DOHH2 (cell line): ENCODE results near the gene SLC9A9.

Experiments
- H3F3A ChIP-seq: fragments of 200-600 bp; sonication (generic), shearing (Covaris generic); 2 replicates; pipeline ENCODE4 v1.6.0; 2016; ENCODE audit warnings: antibody characterized with exemption, mild to moderate bottlenecking; ENCODE audit not compliant: control insufficient read depth, insufficient read depth
- H3K27ac ChIP-seq: fragments of 200-600 bp; sonication (generic); 2 replicates; pipeline ENCODE4 v1.5.1; 2014; ENCODE audit warnings: low read depth, mild to moderate bottlenecking, low read length, moderate library complexity
- H3K27me3 ChIP-seq: fragments of 200-600 bp; sonication (generic); 2 replicates; pipeline ENCODE4 v1.6.1; 2014; ENCODE audit warnings: mild to moderate bottlenecking, low read length, mixed read lengths; ENCODE audit not compliant: control insufficient read depth
- H3K36me3 ChIP-seq: fragments of 200-600 bp; sonication (generic); 2 replicates; pipeline ENCODE4 v1.6.1; 2014; ENCODE audit warnings: mild to moderate bottlenecking, low read length, moderate library complexity, mixed read lengths; ENCODE audit not compliant: control insufficient read depth
- H3K4me1 ChIP-seq: fragments of 200-600 bp; sonication (generic); 2 replicates; pipeline ENCODE4 v1.6.1; 2014; ENCODE audit warnings: mild to moderate bottlenecking, low read length, mixed read lengths; ENCODE audit not compliant: control insufficient read depth
- H3K4me2 ChIP-seq: fragments of 200-600 bp; sonication (generic); 2 replicates; pipeline ENCODE4 v1.6.0; 2014; ENCODE audit warnings: mild to moderate bottlenecking, low read length, moderate library complexity
- H3K4me3 ChIP-seq: fragments of 200-600 bp; sonication (generic); 2 replicates; pipeline ENCODE4 v1.5.1; 2014; ENCODE audit warnings: mild to moderate bottlenecking, low read length, mixed read lengths
- H3K79me2 ChIP-seq: fragments of 200-600 bp; sonication (generic); 2 replicates; pipeline ENCODE4 v1.6.1; 2014; ENCODE audit warnings: mild to moderate bottlenecking, low read length, mixed read lengths; ENCODE audit not compliant: control insufficient read depth
- H3K9me2 ChIP-seq: fragments of 200-600 bp; sonication (generic); replicated peaks from 2 replicates; pipeline ENCODE4 v1.6.1; 2014; ENCODE audit warnings: mild to moderate bottlenecking, low read length, mixed read lengths; ENCODE audit not compliant: control insufficient read depth
- H3K9me3 ChIP-seq: fragments of 200-600 bp; sonication (generic); 2 replicates; pipeline ENCODE4 v1.6.1; 2014; ENCODE audit warnings: antibody characterized with exemption, low read length, mixed read lengths; ENCODE audit not compliant: control insufficient read depth, insufficient read depth
- H4K20me1 ChIP-seq: fragments of 200-600 bp; sonication (generic); 2 replicates; pipeline ENCODE4 v1.6.0; 2014; ENCODE audit warnings: low read depth, mild to moderate bottlenecking, antibody characterized with exemption, low read length, moderate library complexity; ENCODE audit not compliant: control insufficient read depth, insufficient read depth
- EZH2phosphoT487 ChIP-seq: fragments of 200-600 bp; sonication (generic); IDR thresholded peaks from 2 replicates; pipeline ENCODE4 v1.6.1; 2017; ENCODE audit warnings: borderline replicate concordance, mild to moderate bottlenecking, antibody characterized with exemption, low read length, moderate library complexity, mixed read lengths
- TF ChIP-seq, protein P1 (sequence below): fragments of 200-600 bp; sonication (generic); IDR thresholded peaks from one replicate; pipeline ENCODE4 v1.5.1; 2014; ENCODE audit warnings: antibody characterized with exemption, mild to moderate bottlenecking, low read depth, low read length; ENCODE audit not compliant: poor library complexity, severe bottlenecking

Gene SLC9A9

DNA sequence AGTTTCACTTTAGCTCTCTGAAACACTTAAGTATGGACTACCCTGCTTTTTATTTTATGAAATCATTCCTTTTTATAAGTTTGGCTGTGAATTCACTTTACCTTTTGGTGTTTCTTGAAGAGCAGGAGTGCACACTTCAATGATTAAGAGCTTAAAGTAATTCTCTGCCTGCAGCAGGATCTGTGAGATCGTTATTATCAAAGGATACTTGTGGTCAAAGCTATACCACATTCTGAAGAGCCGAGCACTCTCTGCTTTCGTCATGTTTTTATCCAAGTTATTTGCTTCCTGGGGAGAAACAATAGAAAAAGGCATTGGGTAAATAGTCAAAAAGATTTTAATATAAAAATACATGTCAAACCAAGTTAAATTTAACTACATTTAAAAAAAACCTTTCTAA is 485.0 kb downstream of the SLC9A9 start:
- H3K9me3 ChIP-seq = no peaks in the 10 kb centered on the region
- H3K36me3 ChIP-seq = no peaks in the 10 kb centered on the region
- H3K79me2 ChIP-seq = no peaks in the 10 kb centered on the region
- H3K4me3 ChIP-seq = no peak overlapping the region
- no peaks in the 10 kb centered on the region for H3K27me3 ChIP-seq
- H3F3A ChIP-seq = no peaks in the 10 kb centered on the region
- H3K27ac ChIP-seq = no peak overlapping the region
- no peak overlapping the region for H3K4me2 ChIP-seq
- peaks cover 15% of the 10 kb centered on the region for H3K4me1 ChIP-seq
- no peaks in the 10 kb centered on the region for H4K20me1 ChIP-seq
- H3K9me2 ChIP-seq = no peaks in the 10 kb centered on the region
- TF ChIP-seq, protein P1, sequence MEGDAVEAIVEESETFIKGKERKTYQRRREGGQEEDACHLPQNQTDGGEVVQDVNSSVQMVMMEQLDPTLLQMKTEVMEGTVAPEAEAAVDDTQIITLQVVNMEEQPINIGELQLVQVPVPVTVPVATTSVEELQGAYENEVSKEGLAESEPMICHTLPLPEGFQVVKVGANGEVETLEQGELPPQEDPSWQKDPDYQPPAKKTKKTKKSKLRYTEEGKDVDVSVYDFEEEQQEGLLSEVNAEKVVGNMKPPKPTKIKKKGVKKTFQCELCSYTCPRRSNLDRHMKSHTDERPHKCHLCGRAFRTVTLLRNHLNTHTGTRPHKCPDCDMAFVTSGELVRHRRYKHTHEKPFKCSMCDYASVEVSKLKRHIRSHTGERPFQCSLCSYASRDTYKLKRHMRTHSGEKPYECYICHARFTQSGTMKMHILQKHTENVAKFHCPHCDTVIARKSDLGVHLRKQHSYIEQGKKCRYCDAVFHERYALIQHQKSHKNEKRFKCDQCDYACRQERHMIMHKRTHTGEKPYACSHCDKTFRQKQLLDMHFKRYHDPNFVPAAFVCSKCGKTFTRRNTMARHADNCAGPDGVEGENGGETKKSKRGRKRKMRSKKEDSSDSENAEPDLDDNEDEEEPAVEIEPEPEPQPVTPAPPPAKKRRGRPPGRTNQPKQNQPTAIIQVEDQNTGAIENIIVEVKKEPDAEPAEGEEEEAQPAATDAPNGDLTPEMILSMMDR = no peak
- no peak for TF ChIP-seq EZH2phosphoT487

DNA sequence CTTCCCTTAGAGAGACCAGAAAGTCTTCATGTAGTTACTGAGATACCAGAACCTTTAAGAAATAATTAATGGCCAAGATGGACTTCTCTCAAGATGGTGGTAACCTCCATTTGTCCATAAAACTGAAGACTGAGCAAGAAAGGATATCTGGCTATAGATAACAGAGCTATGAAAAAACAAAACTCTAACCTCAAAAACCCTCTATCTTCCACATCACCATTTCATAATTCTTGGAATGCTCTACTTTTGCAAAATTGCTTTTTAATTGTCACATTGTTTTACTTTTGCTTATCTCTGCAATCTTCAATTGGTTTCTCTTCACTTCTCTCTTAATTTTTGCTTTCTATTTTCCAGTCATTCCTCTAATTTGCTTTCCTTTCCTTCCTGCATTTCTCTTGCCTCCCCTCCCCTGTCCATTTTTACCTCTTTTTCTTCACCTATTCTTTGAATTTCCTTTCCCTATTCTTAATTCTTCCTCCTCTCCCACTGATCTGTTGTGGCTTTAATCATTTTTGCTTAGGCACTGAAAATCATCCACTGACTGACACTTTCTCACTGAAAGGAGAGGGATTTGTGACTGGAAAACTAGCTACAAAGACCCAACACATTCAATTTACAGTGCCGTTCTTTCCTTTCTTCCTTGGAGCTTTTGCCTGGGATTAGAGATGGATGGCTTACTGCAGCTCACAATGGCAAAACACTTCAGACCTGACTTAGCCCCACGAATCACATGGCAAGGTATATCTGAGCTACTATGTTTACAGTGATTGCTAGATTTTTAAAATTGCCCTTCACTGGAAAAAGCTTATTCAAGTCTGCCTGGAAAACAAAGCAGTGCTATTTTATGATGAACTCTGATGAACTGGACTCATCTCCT is 485.9 kb downstream of the SLC9A9 start:
- Histone ChIP-seq H3K27ac (no peak overlapping the region), H3K9me3 (no peaks in the 10 kb centered on the region), H3K36me3 (no peaks in the 10 kb centered on the region), H3K9me2 (no peaks in the 10 kb centered on the region), H3K4me2 (no peak overlapping the region), H3K4me3 (no peak overlapping the region), H3K4me1 (peaks cover 15% of the 10 kb centered on the region), H4K20me1 (no peaks in the 10 kb centered on the region), H3F3A (no peaks in the 10 kb centered on the region), H3K27me3 (no peaks in the 10 kb centered on the region), H3K79me2 (no peaks in the 10 kb centered on the region)
- TF ChIP-seq EZH2phosphoT487 = no peak
- TF ChIP-seq, protein P1 = no peak

DNA sequence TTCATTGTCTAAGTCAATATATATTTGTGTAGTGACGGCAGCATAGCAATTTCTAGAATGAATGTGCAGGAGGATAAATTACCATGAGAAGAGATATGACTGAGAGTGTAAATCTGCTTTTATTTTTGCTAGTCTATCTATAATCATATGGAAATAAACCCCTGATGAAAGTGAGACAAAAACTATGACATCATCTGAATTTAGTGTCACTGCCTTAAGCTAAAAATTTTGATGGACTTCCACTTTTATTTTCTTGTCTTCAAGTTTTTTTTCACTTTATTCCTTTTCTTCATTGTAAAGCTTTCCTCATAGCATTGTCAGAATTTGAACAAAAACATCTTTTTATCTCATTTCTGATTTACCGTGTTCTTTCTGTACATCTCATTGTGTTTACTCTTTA is 486.7 kb downstream of the SLC9A9 start:
- Histone ChIP-seq H3K79me2 (no peaks in the 10 kb centered on the region), H3K27me3 (no peaks in the 10 kb centered on the region), H3K27ac (no peak overlapping the region), H3K4me3 (no peak overlapping the region), H3K4me1 (peaks cover 15% of the 10 kb centered on the region), H3K9me3 (no peaks in the 10 kb centered on the region), H4K20me1 (no peaks in the 10 kb centered on the region), H3K36me3 (no peaks in the 10 kb centered on the region), H3K9me2 (no peaks in the 10 kb centered on the region), H3F3A (no peaks in the 10 kb centered on the region), H3K4me2 (no peak overlapping the region)
- no peak for TF ChIP-seq EZH2phosphoT487
- TF ChIP-seq, protein P1 = no peak
